ENCODE data around the gene PACRG. TPM values are rescaled to one million over a fixed set of nuclear protein-coding genes. Genes with fewer than 3 reads are reported as not detected.

The PACRG gene
- total and polyA plus RNA-seq, 8 donors = 1.8 to 28.6 (median 3.2) TPM; not detected in 2

DNA sequence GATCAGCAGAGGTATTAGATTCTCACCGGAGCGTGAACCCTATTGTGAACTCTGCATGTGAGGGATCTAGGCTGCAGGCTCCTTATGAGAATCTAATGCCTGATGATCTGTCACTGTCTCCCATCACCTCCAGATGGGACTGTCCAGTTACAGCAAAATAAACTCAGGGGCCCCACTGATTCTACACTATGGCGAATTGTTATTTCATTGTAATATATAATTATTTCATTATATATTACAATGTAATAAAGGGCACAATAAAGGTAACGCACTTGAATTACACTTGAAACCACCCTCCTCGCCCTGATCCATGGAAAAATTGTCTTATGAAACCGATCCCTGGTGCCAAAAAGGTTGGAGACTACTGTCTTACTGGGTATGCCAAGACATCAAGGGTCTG is 18.8 kb upstream of the PACRG start:
- intact Hi-C loops (cut with DNase I; ENCODE audit: low total_unique reads) = no loop called here
- H3K9me3 ChIP-seq = no peaks in the 10 kb centered on the region
- no peak overlapping the region for H3K27ac ChIP-seq
- no peak for DNase-seq
- peaks cover 0 to 14% (median 8%) of the 10 kb centered on the region in 4 donors for H3K4me1 ChIP-seq
- WGBS, 5 donors = 92 to 98% (median 96%) methylated on average over 6 of the region's 6 CpGs
- H3K4me3 ChIP-seq = no peak overlapping the region
- H3K36me3 ChIP-seq = no peaks in the 10 kb centered on the region
- no peaks in the 10 kb centered on the region for H3K27me3 ChIP-seq
- TF ChIP-seq POLR2A (IDR thresholded peaks at IDR 0.05) (no peak), POLR2AphosphoS5 (IDR thresholded peaks at IDR 0.05) (no peak), EP300 (IDR thresholded peaks at IDR 0.05) (no peak)
- TF ChIP-seq, protein P1, sequence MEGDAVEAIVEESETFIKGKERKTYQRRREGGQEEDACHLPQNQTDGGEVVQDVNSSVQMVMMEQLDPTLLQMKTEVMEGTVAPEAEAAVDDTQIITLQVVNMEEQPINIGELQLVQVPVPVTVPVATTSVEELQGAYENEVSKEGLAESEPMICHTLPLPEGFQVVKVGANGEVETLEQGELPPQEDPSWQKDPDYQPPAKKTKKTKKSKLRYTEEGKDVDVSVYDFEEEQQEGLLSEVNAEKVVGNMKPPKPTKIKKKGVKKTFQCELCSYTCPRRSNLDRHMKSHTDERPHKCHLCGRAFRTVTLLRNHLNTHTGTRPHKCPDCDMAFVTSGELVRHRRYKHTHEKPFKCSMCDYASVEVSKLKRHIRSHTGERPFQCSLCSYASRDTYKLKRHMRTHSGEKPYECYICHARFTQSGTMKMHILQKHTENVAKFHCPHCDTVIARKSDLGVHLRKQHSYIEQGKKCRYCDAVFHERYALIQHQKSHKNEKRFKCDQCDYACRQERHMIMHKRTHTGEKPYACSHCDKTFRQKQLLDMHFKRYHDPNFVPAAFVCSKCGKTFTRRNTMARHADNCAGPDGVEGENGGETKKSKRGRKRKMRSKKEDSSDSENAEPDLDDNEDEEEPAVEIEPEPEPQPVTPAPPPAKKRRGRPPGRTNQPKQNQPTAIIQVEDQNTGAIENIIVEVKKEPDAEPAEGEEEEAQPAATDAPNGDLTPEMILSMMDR (IDR thresholded peaks at IDR 0.05) = no peak

DNA sequence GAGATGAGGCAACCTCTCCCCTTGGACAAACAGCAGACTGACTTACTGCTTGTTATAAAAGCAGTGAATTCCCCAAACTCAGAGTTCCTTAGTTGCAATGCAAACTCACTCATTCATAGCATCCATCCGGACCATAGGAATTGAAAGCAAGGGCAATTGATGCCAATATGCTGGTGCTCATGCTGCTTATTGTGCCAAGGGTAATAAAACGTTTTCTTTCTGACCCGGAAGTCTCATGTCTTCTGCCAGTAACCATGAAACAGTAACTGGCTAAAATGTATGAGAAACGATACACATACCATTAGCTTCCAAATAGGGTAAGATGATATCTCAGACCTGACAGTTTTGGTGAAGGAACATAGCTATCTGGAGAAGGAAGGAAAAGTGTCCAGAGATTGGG is 18.3 kb upstream of the PACRG start:
- no peaks in the 10 kb centered on the region for H3K36me3 ChIP-seq
- H3K27ac ChIP-seq = no peak overlapping the region
- intact Hi-C loops (cut with DNase I; ENCODE audit: low total_unique reads) = no loop called here
- H3K27me3 ChIP-seq = no peaks in the 10 kb centered on the region
- 88 to 94% (median 89%) methylated on average over 4 of the region's 4 CpGs for WGBS, 5 donors
- H3K4me1 ChIP-seq = peaks cover 0 to 14% (median 8%) of the 10 kb centered on the region in 4 donors
- TF ChIP-seq POLR2AphosphoS5 (IDR thresholded peaks at IDR 0.05) = no peak
- TF ChIP-seq, protein P1 (IDR thresholded peaks at IDR 0.05) = no peak
- TF ChIP-seq POLR2A (IDR thresholded peaks at IDR 0.05) = no peak
- no peak for DNase-seq
- no peak overlapping the region for H3K4me3 ChIP-seq
- H3K9me3 ChIP-seq = no peaks in the 10 kb centered on the region

DNA sequence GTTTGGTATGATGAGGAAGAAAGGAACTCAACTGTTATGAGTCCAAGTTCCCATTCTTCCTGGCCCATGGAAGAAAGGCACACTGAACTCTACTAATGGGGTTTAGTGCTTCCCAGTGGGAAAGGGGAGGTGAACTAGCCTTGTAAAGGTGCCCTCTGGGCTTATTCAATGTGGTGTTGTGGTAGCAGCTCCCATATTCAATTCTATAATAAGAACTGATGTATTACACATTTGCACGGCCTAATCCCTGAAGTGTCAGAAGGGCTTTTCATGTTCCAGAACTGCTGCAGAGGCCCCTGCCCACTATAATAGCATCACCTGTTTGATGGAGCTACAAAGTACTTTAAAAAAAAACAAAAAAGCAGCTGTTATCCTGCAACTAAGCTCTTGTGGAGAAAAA is 17.4 kb upstream of the PACRG start:
- DNase-seq = no peak
- Histone ChIP-seq H3K9me3 (no peaks in the 10 kb centered on the region), H3K27me3 (no peaks in the 10 kb centered on the region), H3K4me1 (peaks cover 0 to 11% (median 7%) of the 10 kb centered on the region in 4 donors), H3K27ac (no peak overlapping the region), H3K4me3 (no peak overlapping the region), H3K36me3 (no peaks in the 10 kb centered on the region)
- intact Hi-C loops (cut with DNase I; ENCODE audit: low total_unique reads) = no loop called here
- WGBS, 5 donors = 89 to 100% (median 94%) methylated on average over 1 of the region's 1 CpG
- no peak for TF ChIP-seq EP300 (IDR thresholded peaks at IDR 0.05)
- TF ChIP-seq POLR2A (IDR thresholded peaks at IDR 0.05) = no peak
- TF ChIP-seq, protein P1 (IDR thresholded peaks at IDR 0.05) = no peak
- no peak for TF ChIP-seq POLR2AphosphoS5 (IDR thresholded peaks at IDR 0.05)

GRCh38 chr6:162710936-162711335 is 16.8 kb upstream of the PACRG start:
- DNase-seq = no peak
- intact Hi-C loops (cut with DNase I; ENCODE audit: low total_unique reads) = no loop called here
- TF ChIP-seq EP300 (IDR thresholded peaks at IDR 0.05) (no peak), POLR2AphosphoS5 (IDR thresholded peaks at IDR 0.05) (no peak), POLR2A (IDR thresholded peaks at IDR 0.05) (no peak)
- TF ChIP-seq, protein P1 (IDR thresholded peaks at IDR 0.05) = no peak
- Histone ChIP-seq H3K9me3 (no peaks in the 10 kb centered on the region), H3K36me3 (no peaks in the 10 kb centered on the region), H3K4me1 (peaks cover 0 to 6% (median 5%) of the 10 kb centered on the region in 4 donors), H3K4me3 (no peak overlapping the region), H3K27me3 (no peaks in the 10 kb centered on the region), H3K27ac (no peak overlapping the region)
- WGBS, 5 donors = 89 to 97% (median 94%) methylated on average over 2 of the region's 2 CpGs

Data from stomach (tissue), 9 donors.